NK-92 treated with Interleukin-12 subunit alpha and Interleukin-12 subunit beta, amount 100 ng/mL, for 24 hours (cell line): ENCODE data around the gene UBE4A.

Experiments
- DNase-seq: peaks from one replicate; lab custom pipeline; 2025; lab: John Stamatoyannopoulos, UW

UBE4A gene

DNA sequence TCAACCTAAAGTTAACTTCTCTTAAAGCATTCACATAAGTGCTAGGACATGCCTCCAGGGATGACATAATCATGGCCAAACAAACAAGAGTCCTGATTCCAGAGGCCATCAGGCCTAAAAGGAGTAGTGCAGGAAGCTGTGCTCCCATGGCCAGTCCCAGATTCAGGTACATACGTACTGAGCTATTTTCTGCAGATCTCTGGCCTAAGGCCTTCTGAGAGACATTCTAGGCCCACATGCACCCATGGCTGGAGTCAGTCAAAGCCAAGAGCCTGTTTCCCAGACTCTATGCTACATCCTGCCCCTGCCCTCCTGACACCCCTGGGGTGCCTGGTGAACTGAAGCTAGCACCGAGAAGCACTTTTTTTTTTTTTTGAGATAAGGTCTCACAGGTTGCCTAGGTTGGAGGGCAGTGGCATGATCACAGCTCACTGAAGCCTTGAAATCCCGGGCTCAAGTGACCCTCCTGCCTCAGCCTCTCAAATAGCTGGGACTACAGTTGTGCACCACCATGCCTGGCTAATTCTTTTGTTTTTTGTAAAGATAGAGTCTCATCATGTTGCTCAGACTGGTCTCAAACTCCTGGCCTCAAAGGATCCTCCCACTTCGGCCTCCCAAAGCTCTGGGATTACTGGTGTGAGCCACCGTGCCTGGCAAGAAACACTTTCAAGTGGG lies 17.4 kb upstream of the UBE4A start:
- no peak for DNase-seq

DNA sequence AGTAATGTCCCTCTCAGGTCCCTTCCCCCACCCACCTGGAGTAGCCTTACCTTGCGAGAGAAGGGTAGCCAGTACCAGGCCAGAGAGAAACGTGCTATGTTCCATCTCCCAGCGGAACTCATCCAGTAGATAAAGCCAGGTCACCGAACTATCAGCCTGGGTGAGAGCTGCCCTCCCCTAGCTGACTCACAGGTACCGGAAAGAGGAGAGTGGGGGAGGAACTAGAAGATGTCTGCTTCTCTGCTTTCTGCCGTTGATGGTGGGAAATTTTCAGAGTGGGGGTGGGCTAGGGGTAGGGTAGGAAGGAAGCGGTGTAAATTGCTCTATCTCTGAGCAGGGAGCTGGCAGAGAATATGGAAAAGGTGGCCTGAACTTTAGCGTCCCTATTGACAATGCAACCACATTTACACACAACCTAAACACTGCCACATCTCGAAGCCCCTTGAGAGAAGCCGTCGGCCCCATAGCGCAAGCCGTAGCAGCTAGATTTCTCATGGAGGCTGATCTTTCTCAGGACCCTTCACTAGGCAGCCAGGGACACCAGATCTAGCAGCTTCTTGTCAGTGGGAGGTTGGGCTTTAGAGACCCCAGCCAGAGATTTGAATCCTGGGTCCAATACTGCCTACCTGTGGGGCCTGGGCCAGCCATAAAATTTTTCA lies 16.8 kb upstream of the UBE4A start, which contains the start of gene CD3D:
TSS of gene CD3D (minus strand) at position 203 of the 659 bp plus-strand sequence. CDS start at position 105, 98 bp downstream.
- no peak for DNase-seq

DNA sequence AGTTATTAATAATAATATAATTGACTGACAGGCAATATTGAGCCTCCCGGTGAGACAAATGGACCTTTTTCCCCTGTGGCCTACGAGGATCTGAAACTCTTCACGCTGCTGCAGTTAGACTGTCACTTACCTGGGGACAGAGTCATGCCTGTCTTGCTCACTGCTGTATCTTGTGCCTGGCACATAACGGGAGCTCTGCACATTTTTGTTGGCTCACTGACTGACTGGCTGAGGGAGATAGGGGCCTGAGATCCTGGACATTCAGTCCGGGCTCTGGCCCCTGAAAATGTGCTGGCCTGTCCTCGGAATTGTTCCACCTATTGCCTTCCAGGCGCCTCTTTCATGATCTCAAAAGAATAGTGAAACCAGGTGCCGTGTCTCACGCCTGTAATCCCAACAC lies 16.2 kb upstream of the UBE4A start:
- no peak for DNase-seq

DNA sequence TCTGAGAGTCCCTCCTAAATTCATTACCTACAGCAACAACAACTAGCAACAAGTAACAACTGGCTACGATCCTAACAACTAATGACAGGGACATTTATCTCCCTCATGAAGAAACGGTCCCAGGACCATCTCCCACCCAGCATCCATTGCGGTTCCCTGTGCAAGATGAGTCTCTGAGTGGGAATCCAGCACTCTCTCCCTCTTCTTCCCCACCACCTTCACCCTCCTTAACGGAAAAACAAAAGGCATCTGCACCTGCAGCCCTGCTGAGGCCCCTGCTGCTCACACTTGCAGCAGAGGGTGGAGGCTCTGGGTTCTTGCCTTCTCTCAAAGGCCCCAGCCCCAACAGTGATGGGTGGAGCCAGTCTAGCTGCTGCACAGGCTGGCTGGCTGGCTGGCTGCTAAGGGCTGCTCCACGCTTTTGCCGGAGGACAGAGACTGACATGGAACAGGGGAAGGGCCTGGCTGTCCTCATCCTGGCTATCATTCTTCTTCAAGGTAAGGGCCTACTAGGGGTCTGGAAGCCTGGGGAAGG lies 15.4 kb upstream of the UBE4A start, which contains the start of gene CD3G:
TSS of gene CD3G (plus strand) at position 364 of the 535 bp plus-strand sequence. CDS start at position 444, 80 bp downstream.
- DNase-seq: no peak

DNA sequence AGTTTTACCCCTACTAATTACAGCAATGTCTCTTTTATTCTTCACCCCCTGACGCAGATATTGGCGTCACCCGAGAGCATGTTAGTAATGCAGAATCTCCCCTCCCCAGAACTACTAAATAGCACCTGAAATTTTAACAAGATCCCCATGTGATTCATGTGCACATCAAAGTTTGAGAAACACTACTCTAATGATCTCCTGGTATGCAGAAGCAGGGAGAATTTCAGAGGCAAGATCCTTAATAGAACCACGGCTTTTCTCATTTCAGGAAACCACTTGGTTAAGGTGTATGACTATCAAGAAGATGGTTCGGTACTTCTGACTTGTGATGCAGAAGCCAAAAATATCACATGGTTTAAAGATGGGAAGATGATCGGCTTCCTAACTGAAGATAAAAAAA lies 9.9 kb upstream of the UBE4A start:
- DNase-seq: no peak

DNA sequence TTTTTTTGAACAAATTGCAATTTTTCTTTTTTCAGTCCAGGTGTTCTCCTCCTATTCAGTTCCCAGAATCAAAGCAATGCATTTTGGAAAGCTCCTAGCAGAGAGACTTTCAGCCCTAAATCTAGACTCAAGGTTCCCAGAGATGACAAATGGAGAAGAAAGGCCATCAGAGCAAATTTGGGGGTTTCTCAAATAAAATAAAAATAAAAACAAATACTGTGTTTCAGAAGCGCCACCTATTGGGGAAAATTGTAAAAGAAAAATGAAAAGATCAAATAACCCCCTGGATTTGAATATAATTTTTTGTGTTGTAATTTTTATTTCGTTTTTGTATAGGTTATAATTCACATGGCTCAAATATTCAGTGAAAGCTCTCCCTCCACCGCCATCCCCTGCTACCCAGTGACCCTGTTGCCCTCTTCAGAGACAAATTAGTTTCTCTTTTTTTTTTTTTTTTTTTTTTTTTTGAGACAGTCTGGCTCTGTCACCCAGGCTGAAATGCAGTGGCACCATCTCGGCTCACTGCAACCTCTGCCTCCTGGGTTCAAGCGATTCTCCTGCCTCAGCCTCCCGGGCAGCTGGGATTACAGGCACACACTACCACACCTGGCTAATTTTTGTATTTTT lies 6.2 kb upstream of the UBE4A start:
- DNase-seq: no peak

DNA sequence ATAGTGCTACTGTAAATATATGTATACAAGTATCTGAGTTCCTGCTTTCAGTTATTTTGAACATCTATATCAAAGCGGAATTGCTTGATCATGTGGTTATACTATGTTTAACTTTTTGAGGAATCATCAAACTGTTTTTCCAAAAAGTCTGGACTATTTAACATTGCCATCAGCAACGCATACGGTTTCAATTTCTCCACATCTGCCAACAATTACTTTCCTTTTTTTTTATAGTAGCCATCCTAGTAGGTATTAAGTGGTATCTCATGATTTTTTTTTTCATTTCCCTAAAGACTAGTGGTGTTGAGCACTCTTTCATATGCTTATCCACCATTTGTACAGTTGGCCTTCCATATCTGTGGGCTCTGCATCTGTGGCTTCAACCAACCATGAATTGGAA lies 1.3 kb upstream of the UBE4A start:
- no peak for DNase-seq

DNA sequence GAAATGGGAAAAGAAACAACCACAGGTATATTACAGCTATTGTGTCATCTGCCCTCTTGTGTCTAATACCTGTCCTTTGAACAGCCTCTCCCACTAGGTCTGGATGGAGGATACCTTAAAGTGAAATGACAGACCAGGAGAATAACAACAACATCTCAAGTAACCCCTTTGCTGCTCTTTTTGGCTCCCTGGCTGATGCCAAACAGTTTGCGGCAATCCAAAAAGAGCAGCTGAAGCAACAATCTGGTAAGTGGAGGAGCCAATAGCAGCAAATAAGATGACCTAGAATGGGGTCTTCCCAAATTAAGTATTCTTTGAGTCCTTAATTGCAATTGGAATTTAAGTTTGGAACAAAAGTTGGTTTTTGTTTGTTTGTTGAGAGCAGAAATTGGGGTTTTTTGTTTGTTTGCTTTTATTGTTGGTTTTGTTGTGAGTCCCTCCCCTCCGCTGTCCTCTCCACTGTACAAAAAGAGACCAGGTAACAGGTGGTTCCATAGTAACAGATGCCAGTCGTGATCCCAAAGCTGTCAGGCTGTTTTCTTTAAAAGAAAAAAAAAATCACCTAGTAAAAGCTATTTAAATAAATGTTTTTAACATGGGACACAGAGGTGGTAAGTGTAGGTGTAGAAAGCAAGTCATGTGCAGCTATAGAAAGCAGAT lies 5.7 kb downstream of the UBE4A start:
- DNase-seq: no peak

DNA sequence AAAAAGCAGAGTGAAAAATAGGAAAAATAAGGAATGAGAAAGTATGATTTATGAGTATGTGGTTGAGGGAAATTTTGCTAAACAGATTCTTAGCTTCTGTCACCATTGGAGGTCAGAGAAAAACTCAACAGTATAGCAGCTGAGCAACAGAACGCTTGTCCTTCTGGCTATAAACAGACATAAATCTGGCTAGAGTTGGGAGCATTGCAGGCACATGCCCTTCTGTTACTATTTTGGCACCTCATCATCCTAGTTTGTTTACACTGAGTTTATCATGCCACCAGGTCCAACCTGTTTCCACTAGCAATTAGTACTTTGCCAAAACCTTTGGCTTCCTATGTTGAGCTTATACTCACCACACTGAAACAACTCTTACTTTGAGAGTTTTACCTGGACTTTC lies 6.9 kb downstream of the UBE4A start:
- no peak for DNase-seq

DNA sequence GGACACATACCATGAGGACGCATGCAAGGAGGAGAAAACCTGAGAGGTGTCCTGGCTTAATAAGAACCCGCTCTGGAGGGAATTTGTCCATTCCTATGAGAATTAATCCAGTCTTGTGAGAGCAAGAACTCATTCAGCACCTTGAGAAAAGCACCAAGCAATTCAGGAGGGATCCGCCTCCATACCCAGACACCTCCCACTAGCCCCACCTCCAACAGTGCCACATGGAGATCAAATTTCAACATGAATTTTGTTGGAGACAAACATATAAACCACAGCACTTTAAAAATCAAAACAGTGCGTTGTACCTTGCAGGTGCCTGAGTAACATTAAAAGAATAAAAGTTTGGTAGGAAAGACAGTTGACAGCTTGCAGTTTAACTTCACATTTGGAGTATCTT lies 11.4 kb downstream of the UBE4A start:
- no peak for DNase-seq

DNA sequence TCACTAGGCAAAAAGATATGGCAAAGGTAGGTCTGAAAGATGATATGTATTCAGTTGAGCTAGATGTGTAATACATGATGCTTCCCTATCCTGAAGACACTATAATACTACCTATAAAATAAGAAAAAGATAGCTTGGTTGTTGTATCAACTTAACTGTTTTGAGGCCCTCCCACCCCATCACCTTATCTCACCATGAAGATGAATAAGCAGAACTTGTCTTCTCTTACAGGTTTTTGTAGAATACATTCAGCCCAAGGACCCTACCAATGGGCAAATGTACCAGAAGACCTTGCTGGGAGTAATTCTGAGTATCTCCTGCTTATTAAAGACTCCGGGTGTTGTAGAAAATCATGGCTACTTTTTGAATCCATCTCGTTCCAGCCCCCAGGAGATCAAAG lies 13.9 kb downstream of the UBE4A start:
- no peak for DNase-seq

DNA sequence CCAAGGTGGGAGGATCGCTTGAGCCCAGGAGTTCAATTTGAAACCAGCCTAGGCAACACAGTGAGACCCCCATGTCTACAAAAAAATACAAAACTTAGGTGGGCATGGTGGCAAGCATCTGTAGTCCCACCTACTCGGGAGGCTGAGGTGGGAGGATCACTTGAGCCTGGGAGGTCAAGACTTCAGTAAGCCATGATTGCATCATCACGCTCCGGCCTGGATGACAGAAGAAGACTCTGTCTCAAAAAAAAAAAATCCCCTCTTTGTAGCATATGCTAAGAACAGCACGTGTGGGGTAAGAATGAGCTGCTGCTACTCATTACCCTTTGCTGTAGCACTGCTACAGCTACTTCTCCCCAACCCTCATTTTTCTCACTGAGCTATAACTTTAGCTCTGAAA lies 14.5 kb downstream of the UBE4A start:
- DNase-seq: no peak

DNA sequence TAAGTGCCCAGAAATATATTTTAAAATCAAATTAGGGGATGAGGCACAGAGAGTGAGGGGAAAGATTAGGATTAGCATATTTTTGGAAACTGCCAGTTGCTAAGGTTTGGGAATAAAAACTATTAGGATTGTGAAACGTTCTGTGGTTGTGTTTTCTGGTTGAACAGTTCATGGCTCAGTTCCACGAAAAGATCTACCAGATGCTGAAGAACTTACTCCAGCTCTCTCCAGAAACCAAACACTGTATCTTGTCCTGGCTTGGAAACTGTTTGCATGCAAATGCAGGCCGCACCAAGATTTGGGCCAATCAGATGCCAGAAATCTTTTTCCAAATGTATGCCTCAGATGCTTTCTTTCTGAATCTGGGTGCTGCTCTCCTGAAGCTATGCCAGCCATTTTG lies 15.3 kb downstream of the UBE4A start:
- DNase-seq: no peak

DNA sequence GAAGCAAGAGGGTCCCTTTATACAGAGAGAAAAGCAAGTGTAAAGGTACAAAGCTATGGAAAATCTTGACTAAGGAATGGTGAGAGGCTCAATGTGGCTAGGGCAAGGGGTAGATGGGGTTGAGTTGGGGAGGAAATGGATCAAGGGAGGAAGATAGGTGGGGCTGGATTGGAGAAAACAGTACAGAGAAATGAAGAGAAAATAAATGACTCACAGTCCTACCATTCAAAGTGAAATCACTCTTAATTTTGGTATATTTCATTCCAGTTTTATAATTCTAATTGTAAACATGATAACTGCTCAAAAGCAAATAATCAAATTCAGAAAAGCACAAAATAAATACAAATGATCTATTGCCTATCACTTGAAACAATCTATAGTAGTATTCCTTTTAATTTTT lies 16.6 kb downstream of the UBE4A start:
- no peak for DNase-seq

DNA sequence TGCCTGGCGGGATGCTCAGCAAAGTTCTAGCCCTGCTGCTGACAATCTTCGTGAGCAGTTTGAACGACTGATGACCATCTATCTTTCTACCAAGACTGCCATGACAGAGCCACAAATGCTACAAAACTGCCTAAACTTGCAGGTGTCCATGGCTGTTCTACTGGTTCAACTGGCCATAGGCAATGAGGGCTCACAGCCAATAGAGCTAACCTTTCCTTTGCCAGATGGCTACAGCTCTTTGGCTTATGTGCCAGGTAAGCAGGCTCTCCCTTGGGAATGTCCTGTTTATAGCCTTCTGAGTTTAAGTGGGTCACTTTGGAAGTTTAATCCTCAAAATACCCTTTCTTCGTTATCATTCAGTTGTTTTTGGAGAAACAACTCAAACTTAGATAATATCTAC lies 20.1 kb downstream of the UBE4A start:
- DNase-seq: no peak

DNA sequence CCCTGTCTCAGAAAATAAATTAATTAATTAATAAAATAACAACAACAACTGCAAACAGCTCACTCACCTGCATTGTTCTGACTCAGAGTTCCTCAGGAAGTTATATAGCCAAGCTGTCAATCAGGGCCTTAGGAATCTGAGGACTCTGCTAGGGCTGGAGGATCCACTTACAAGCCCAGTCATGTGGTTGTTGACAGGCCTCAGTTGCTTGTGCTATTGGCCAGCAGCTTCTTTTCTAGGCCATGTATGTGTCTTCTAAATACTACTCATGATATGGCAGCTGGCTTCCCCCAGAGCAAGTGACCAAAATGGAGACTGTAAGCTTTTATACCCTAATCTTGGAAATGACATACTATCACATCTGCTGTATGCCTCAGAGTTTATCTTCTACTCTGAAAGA lies 21.2 kb downstream of the UBE4A start:
- no peak for DNase-seq

DNA sequence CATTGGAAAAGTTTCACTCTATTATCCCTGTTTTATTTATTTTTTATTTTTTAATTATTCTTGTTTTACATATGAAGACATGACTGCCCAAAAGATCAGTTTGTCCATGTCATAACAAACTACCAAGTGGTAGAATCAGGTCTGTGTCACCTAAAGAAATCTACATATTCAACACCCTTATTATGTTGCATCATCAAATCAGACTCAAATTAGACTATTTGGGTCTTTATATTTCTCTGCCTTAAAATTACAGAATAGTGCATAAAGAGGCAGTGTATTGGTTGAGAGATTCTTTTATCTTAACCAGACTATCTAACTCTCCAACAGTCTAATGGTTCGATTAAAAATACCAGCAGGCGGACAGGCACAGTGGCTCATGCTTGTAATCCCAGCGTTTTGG lies 23.6 kb downstream of the UBE4A start:
- no peak for DNase-seq

DNA sequence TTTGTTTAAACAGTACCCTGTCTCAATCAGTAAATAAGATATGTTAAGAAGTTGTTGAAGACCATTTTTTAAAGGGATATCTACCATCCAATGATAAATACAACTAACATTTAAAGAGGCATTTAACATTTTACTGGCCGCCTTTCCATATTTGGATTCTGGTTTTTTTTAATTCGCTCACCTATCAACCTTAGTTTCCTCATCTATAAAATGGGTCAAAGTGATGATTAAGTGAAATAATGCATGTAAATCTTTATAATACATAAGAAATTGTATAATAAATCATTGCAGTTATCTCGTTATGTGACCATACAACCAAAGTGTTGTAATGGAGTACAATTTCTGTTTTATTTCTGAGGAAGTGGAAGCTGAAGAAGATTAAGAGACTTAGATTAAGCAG lies 24.3 kb downstream of the UBE4A start:
- no peak for DNase-seq

DNA sequence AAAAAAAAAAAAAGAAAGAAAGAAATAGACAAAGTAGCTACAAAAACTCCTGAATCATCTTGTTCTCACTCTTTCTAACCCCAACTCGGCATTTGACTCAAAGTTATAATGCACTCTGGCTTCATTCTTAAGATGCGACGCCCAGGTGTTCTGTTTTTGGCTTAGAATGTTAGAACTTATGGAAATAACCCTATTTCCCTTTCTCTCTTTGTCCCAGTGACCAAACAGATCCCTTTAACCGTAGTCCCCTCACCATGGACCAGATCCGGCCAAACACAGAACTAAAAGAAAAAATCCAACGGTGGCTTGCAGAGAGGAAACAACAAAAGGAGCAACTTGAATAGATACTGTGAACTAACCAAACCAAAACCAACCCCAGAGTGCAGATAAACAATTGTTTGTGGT lies 36.7 kb downstream of the UBE4A start:
- no peak for DNase-seq

DNA sequence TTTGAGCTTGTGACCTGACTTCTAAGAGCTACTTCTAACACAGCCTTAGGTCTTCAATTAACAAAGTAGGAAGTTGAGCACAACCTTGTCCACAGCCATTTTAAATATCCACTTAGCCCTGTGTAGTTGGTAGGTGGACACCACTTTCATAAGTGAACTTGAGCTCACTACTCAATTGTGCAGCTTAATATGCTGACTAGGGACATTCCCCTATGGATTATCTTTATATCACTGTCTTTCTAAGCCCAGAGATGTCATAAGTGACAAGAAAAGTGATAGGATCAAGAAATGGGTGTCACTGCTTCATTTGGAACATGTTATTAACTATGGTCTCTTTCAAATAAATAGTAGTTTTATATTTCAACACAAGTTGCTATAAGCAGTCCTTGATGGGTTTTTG lies 38.0 kb downstream of the UBE4A start:
- DNase-seq: no peak

DNA sequence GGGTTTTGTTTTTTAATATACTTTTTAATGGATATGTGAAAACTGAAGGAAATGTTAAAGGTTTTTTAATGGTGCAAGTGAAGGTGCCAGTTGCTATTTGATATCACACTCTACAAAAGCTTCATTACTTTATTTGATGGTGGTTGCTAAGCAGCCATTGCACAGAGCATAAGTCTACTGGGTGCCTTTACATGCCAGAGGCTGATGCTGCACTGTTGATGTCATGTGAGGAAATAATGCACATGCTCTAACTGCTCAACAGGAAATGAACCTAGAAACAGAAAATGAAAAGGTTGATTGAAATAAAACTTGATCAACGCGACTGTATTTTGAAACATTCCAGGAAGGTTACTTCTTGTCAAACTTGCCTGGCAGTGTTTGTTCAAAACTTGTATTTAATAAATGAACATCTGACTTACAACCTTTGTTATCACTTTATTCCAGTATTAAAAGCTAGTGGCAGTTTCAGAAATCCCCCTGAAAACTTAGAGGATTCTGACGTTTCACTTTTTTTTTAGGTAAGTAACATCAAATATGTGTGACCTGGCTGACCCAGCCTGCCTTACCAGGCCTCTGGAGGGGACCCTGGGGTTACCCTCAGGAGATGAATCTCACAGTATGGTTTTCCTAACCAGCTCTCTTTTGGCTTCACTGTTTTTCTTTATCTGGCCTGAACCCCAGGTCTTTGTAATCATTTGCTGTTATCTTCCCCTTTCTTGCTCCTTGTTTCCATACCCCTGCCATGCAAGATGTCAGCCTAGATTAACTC lies 39.6 kb downstream of the UBE4A start:
- peak; percentile 29 for DNase-seq
